ENCODE measurements around the gene NEDD4L.

Gene NEDD4L

GRCh38 chr18:58186258-58186948 lies 142.4 kb downstream of the NEDD4L start:
- no peak for DNase-seq (ENCODE audit: low spot score)

GRCh38 chr18:58187674-58188073 lies 143.6 kb downstream of the NEDD4L start:
- no peak for DNase-seq (ENCODE audit: low spot score)

- DNase-seq (ENCODE audit: low spot score), result no peak
Observed at GRCh38 chr18:58188996-58189395, 145.0 kb downstream of the NEDD4L start.

- no peak for DNase-seq (ENCODE audit: low spot score)
Observed at GRCh38 chr18:58190842-58191530, 147.0 kb downstream of the NEDD4L start.

- no peak for DNase-seq (ENCODE audit: low spot score)
Observed at GRCh38 chr18:58191626-58192025, 147.6 kb downstream of the NEDD4L start.

- no peak for DNase-seq (ENCODE audit: low spot score)
Observed at GRCh38 chr18:58192519-58192918, 148.5 kb downstream of the NEDD4L start.

- DNase-seq (ENCODE audit: low spot score), result no peak
Observed at GRCh38 chr18:58194028-58194427, 150.0 kb downstream of the NEDD4L start.

GRCh38 chr18:58195278-58195765 lies 151.3 kb downstream of the NEDD4L start:
- no peak for DNase-seq (ENCODE audit: low spot score)

- no peak for DNase-seq (ENCODE audit: low spot score)
Observed at GRCh38 chr18:58196164-58196563, 152.1 kb downstream of the NEDD4L start.

GRCh38 chr18:58196881-58197872 lies 153.2 kb downstream of the NEDD4L start:
- no peak for DNase-seq (ENCODE audit: low spot score)

GRCh38 chr18:58201268-58201667 lies 157.2 kb downstream of the NEDD4L start:
- DNase-seq (ENCODE audit: low spot score), result no peak

GRCh38 chr18:58201733-58202730 lies 158.0 kb downstream of the NEDD4L start:
- DNase-seq (ENCODE audit: low spot score), result no peak

GRCh38 chr18:58204776-58205442 lies 160.9 kb downstream of the NEDD4L start:
- no peak for DNase-seq (ENCODE audit: low spot score)

- no peak for DNase-seq (ENCODE audit: low spot score)
Observed at GRCh38 chr18:58205443-58206160, 161.6 kb downstream of the NEDD4L start.

- no peak for DNase-seq (ENCODE audit: low spot score)
Observed at GRCh38 chr18:58207520-58208152, 163.6 kb downstream of the NEDD4L start.

GRCh38 chr18:58208207-58208932 lies 164.3 kb downstream of the NEDD4L start:
- no peak for DNase-seq (ENCODE audit: low spot score)

- DNase-seq (ENCODE audit: low spot score), result no peak
Observed at GRCh38 chr18:58209326-58209725, 165.3 kb downstream of the NEDD4L start.

- DNase-seq (ENCODE audit: low spot score), result no peak
Observed at GRCh38 chr18:58211510-58211909, 167.5 kb downstream of the NEDD4L start.

GRCh38 chr18:58212274-58212673 lies 168.2 kb downstream of the NEDD4L start:
- DNase-seq (ENCODE audit: low spot score), result no peak
